Activated CD8-positive, alpha-beta memory T cell treated with anti-CD3 and anti-CD28 coated beads, Interleukin-2, amount 50 U/mL, for 48 hours (primary cell): ENCODE measurements around the gene PPWD1.
"Not testable (repeated sequence)": the region's sequence is repeated elsewhere in the genome, so short reads cannot be mapped to it uniquely, and the experiment has no call there.

Source experiments
- DNase-seq: peaks from one replicate; pipeline ENCODE4 v3.0.0-alpha.2; 2020

The PPWD1 gene

DNA sequence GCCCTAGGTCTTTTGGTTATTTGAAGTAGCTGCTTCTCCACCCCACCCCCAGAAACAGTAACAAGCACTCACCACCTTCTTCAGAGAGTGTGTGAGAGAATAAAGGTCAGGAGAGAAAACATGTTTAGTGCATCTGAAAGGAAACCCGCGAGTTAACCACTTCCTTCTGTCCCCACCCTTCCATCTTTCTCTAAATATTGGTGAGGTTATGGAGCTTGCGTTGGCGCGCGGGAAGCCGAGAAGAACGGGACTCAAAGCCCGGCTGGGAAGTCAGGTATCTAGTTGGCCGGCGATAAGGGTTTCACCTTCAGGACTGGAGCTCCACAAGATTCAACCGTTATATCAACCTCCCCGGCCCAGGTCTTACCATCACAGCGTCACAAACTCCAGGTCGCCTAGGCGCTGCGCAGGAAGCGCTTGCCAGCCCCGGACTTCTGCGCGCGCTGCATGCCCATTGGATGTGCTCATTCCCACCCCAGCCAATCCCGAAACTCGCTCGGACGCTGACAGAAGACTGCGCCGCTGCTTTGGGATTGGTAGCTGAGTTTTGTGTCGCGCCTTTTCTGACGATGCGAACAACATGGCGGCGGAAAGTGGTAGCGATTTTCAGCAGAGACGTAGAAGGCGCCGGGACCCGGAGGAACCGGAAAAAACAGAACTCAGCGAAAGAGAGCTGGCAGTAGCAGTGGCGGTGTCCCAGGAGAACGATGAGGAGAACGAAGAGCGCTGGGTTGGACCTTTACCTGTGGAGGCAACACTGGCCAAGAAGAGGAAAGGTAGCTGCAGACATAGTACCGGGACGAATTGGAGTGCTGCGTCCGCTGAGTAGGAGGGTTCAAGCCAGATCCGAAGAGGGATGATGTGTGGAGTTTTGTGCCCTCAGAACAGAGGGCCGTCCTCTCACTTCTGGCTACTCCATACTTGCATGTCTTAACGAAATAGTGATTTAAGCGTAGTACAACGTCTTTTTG is at the start of gene PPWD1, which contains the start of gene CENPK:
TSS of gene PPWD1 (plus strand) at position 566 of the 971 bp plus-strand sequence. CDS start at position 581, 15 bp downstream.
TSS of gene CENPK (minus strand) at position 438 of the 971 bp plus-strand sequence. CDS start 8,261 bp downstream, outside the sequence.
- DNase-seq = peak; percentile 95

DNA sequence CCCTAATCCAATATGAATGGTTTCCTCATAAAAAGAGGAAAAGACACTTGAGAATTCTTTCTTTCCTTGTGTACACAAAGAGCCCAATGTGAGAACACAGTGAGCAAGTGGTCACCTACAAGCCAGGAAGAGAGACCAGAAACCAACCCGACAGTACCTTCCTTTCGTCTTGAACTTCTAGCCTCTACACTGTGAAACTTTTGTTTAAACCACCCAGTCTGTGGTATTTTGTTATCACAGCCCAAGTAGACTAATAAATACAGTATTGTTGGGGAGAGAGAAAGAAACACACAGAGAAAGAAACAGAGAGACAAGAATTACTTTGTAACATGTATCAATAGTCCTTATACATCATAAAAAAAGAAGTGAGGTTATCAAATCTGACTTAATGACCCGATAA is 37.4 kb upstream of the PPWD1 start:
- DNase-seq = no peak

DNA sequence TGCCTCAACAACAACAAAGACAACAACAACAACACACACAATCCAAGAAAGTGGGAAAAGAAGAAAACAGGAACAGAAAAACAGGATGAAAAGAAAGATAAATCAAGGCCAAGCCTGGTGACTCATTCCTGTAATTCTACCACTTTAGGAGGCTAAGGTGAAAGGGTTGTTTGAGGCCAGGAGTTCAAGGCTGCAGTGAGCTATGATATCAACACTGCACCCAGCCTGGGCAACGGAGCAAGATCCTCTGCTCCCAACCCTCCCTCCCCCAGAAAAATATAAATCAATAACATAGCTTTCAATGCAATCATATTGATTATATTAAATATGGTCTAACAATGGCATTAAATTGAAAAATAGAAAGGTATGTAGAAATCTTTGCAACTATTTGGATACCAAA is 32.2 kb upstream of the PPWD1 start:
- no peak for DNase-seq

DNA sequence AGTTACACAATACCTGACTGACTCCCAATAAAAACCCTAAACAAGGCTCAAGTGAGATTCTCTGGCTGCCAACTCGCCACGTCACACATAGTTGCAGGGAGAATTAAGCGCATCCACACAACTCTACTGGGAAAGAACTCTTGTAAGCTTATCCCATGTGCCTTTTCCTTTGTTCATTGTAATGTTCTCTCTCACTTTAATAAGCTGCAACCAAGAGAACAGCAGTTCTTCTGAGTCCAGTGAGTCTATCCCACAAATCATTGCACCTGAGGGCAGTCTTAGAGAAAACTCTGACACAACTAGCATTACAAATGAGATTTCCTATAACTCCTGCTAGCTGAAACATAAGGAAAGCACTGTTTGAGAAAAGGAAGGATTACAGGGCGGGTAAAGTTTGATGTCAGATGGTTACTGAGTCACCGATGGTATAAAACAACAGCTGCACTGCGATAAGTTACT is 27.5 kb upstream of the PPWD1 start:
- no peak for DNase-seq

DNA sequence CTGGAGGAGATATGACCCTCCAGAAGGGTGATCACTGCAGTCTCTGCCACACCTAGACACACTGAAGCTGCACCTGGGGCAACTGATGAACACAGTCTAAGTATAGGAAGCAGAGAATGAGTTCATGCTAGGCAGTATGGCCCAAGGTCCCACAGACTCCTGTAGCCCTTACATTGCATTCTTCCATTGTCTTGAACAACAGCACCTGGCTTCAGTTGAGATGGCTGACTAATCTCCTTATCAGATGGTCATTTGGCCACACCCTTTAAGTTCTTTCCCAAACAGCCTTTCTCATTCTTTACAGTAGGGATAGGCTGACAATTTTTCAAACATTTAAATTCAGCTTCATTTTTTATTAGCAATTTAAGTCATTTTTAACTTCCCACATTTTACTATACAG is 23.3 kb upstream of the PPWD1 start:
- no peak for DNase-seq

GRCh38 chr5:65544473-65544872 is 18.6 kb upstream of the PPWD1 start:
- DNase-seq = no peak

- no peak for DNase-seq
These were observed 17.0 kb upstream of the PPWD1 start for GRCh38 chr5:65546141-65546540.

- DNase-seq = no peak
These were observed 14.8 kb upstream of the PPWD1 start for GRCh38 chr5:65548281-65548680.

DNA sequence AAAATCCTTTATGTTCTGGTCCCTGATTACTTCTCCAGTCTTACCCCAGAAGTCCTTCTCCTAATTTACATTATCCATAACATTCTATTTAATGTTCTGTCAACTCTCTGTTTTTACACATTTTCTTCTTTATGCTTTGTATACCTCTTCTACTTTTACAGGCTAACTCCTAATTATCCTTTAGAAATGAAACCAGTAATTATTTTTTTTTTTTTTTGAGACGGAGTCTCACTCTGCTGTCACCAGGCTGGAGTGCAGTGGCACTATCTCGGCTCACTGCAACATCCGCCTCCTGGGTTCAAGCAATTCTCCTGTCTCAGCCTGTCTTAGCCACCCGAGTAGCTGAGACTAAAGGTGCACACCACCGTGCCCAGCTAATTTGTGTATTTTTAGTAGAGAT is 9.2 kb upstream of the PPWD1 start:
- no peak for DNase-seq

DNA sequence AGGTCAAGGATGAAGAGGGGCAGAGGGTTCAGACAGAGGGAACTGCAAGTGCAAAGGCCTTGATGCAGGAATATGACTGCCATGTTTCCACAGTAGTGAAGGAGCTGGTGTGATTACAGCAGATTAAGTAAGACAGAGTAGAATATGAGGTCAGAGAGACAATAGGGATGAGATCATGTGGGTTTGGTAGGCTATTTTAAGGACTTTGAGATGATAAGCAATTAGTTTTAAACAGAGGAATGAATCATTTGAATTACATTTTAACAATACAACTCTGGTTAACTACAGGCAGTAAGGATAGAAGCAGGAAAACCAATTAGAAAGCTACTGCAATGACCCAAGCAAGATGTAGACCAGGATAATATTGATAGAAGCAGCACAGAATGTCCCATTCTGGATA is 7.8 kb upstream of the PPWD1 start:
- DNase-seq = no peak

GRCh38 chr5:65556181-65556580 is 6.9 kb upstream of the PPWD1 start:
- no peak for DNase-seq

DNA sequence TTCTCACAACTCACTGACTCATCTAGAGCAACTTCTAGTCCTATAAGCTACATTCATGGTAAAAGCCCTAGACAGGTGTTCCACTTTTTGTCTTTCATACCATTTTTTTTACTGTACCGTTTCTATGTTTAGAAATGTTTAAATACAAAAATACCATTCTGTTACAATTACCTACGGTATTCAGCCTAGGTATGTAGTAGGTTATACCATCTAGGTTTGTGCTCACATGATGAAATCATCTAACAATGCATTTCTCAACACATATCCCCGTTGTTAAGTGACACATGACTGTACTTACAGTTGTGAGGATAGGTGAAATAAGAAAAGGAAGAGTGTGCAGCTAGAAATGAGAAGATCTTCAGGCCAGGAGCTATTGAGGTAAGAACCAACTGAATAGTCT is 6.4 kb upstream of the PPWD1 start:
- DNase-seq = no peak

GRCh38 chr5:65563777-65564176 is 681 bp downstream of the PPWD1 start:
- no peak for DNase-seq

DNA sequence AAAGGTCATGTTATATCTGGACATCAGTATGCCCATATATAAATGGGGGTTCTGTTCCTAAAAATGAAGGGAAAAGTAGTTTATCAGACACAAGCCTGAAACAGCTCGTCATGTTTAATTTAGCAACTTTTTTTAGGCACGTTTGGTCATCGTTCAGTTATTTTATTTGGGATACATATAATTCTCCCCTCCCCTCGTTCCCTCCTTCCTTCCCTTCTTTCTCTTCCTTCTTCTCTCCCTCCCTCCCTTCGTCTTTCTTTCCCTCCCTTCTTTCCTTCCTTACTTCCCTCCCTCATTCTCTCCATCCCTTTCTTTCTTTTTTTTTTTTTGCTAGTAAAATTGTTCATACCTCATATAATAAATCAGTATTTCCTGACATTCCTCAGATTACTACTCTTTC is 3.4 kb downstream of the PPWD1 start:
- DNase-seq = no peak

GRCh38 chr5:65570598-65571226 is 7.6 kb downstream of the PPWD1 start:
- DNase-seq = no peak

DNA sequence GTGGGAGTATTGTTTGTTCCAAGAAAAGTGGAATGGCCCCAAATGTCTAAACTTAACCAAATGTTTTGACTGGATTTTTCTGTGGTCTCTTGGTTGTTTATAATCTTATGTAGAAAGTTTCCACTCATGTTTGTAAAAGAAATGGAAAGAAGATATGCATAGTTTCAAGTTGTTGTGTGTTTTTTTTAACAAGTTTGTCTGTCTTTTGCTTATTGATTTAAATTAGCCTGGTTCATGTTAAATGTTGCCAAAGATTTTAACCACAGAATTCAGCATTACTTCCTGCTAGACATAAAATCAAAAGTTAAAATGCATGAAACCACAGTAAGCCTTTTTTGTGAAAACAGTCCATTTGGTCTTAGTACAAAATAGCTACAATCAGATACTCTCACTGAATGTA is 14.0 kb downstream of the PPWD1 start:
- no peak for DNase-seq

DNA sequence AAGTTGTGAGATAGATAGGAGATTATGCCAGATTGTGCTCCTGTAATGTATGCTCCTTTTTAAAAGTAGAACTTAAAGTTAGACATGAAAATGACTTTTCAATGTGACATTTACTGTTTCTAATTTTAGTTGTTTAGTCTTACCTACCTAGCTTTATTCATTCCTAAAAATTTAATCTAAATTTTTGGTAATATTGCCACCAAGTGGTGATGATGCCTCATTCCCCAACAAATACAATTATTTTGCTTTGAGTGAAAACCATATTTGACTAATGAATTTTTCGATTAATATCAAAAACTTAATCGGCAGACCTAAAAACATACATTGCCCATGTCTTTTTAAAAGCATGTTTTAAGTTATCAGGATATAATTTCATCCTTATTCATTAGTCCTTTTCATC is 25.6 kb downstream of the PPWD1 start:
- no peak for DNase-seq

- not testable (repeated sequence) for DNase-seq
These were observed 38.7 kb downstream of the PPWD1 start for GRCh38 chr5:65601761-65602160.

DNA sequence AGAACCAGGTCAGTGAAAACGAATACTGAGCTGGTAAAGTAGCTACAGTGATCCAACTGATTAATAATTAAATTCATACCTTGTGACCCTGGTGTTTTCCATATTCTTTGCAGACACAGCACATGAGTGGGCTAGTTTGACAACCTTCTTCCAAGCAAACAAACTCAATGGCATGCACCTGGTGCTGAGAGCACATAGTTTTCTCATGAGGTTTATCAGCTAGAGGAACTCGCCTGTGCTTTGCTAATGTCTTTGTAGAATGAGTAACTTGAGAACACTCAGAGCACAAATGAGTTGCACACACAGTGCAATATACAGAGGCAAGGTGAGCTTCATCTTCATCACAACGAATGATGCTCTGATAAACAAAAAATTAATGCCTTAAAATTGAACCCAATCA is 48.4 kb downstream of the PPWD1 start:
- no peak for DNase-seq

GRCh38 chr5:65612298-65612907 is 49.3 kb downstream of the PPWD1 start:
- no peak for DNase-seq

- no peak for DNase-seq
These were observed 56.9 kb downstream of the PPWD1 start for GRCh38 chr5:65620021-65620420.

- DNase-seq = not testable (repeated sequence)
These were observed 58.9 kb downstream of the PPWD1 start for GRCh38 chr5:65621961-65622360.

DNA sequence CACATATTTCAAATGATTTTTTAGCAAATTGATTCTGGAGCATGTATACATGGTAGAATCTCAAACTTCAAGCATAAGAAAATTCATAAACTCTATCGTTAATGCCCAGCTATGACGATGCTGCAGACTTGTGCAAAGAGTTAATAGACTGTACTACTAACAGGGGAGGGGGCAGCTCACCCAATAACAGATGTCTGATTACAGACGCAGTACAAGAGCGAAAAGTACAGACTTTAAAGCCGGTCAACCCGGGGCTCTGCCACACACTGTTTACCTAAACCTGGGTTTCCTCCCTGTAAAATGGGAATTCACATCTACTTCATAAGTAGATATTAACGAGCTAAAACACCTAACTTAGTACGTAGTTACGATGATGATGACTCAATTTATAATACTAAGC is 60.4 kb downstream of the PPWD1 start:
- DNase-seq = no peak
